ENCODE measurements around the gene GRIN2A.

Gene GRIN2A

GRCh38 chr16:10040136-10041080, 141.8 kb downstream of the GRIN2A start:
- TF ChIP-seq EZH2 (IDR thresholded peaks at IDR 0.05) (no peak), FOXP2 (optimal IDR thresholded peaks at IDR 0.05; ENCODE audit: control extremely low read depth, extremely low read length, insufficient read depth) (no peak), POLR2AphosphoS5 (IDR thresholded peaks at IDR 0.05; ENCODE audit: borderline replicate concordance, low read depth, low read length) (no peak)
- no peak overlapping the region for H3K27ac ChIP-seq
- no peaks in the 10 kb centered on the region for H3K36me3 ChIP-seq (ENCODE audit: insufficient read depth, low read length)
- DNase-seq (ENCODE audit: low read depth, low spot score), result no peak
- no peaks in the 10 kb centered on the region for H3K9me3 ChIP-seq (ENCODE audit: low read depth, low read length)
- no peak overlapping the region for H3K9ac ChIP-seq (ENCODE audit: insufficient read length)
- H3K4me3 ChIP-seq, result no peak overlapping the region

GRCh38 chr16:10039220-10040096, 142.8 kb downstream of the GRIN2A start:
- DNase-seq (ENCODE audit: low read depth, low spot score), result no peak
- TF ChIP-seq FOXP2 (optimal IDR thresholded peaks at IDR 0.05; ENCODE audit: control extremely low read depth, extremely low read length, insufficient read depth) (no peak), POLR2AphosphoS5 (IDR thresholded peaks at IDR 0.05; ENCODE audit: borderline replicate concordance, low read depth, low read length) (no peak), EZH2 (IDR thresholded peaks at IDR 0.05) (no peak)
- Histone ChIP-seq H3K4me3 (no peak overlapping the region), H3K9me3 (ENCODE audit: low read depth, low read length) (no peaks in the 10 kb centered on the region), H3K36me3 (ENCODE audit: insufficient read depth, low read length) (no peaks in the 10 kb centered on the region), H3K9ac (ENCODE audit: insufficient read length) (no peak overlapping the region), H3K27ac (no peak overlapping the region)

- no peaks in the 10 kb centered on the region for H3K36me3 ChIP-seq (ENCODE audit: insufficient read depth, low read length)
- H3K9me3 ChIP-seq (ENCODE audit: low read depth, low read length), result no peaks in the 10 kb centered on the region
- H3K9ac ChIP-seq (ENCODE audit: insufficient read length), result no peak overlapping the region
- no peak overlapping the region for H3K27ac ChIP-seq
- DNase-seq (ENCODE audit: low read depth, low spot score), result no peak
- no peak overlapping the region for H3K4me3 ChIP-seq
- TF ChIP-seq EZH2 (IDR thresholded peaks at IDR 0.05) (no peak), FOXP2 (optimal IDR thresholded peaks at IDR 0.05; ENCODE audit: control extremely low read depth, extremely low read length, insufficient read depth) (no peak), POLR2AphosphoS5 (IDR thresholded peaks at IDR 0.05; ENCODE audit: borderline replicate concordance, low read depth, low read length) (no peak)
These were observed 144.5 kb downstream of the GRIN2A start for GRCh38 chr16:10037751-10038150.

GRCh38 chr16:10036956-10037355, 145.3 kb downstream of the GRIN2A start:
- Histone ChIP-seq H3K9me3 (ENCODE audit: low read depth, low read length) (no peaks in the 10 kb centered on the region), H3K27ac (no peak overlapping the region), H3K4me3 (no peak overlapping the region), H3K9ac (ENCODE audit: insufficient read length) (no peak overlapping the region), H3K36me3 (ENCODE audit: insufficient read depth, low read length) (no peaks in the 10 kb centered on the region)
- no peak for DNase-seq (ENCODE audit: low read depth, low spot score)
- TF ChIP-seq FOXP2 (optimal IDR thresholded peaks at IDR 0.05; ENCODE audit: control extremely low read depth, extremely low read length, insufficient read depth), result no peak
- no peak for TF ChIP-seq POLR2AphosphoS5 (IDR thresholded peaks at IDR 0.05; ENCODE audit: borderline replicate concordance, low read depth, low read length)
- no peak for TF ChIP-seq EZH2 (IDR thresholded peaks at IDR 0.05)

GRCh38 chr16:10033556-10033955, 148.7 kb downstream of the GRIN2A start:
- Histone ChIP-seq H3K9me3 (ENCODE audit: low read depth, low read length) (no peaks in the 10 kb centered on the region), H3K36me3 (ENCODE audit: insufficient read depth, low read length) (no peaks in the 10 kb centered on the region), H3K4me3 (no peak overlapping the region), H3K27ac (no peak overlapping the region), H3K9ac (ENCODE audit: insufficient read length) (no peak overlapping the region)
- TF ChIP-seq EZH2 (IDR thresholded peaks at IDR 0.05) (no peak), POLR2AphosphoS5 (IDR thresholded peaks at IDR 0.05; ENCODE audit: borderline replicate concordance, low read depth, low read length) (no peak), FOXP2 (optimal IDR thresholded peaks at IDR 0.05; ENCODE audit: control extremely low read depth, extremely low read length, insufficient read depth) (no peak)
- DNase-seq (ENCODE audit: low read depth, low spot score), result no peak

GRCh38 chr16:10031955-10032354, 150.3 kb downstream of the GRIN2A start:
- no peak for DNase-seq (ENCODE audit: low read depth, low spot score)

GRCh38 chr16:10031473-10031872, 150.8 kb downstream of the GRIN2A start:
- DNase-seq (ENCODE audit: low read depth, low spot score), result no peak
- Histone ChIP-seq H3K9me3 (ENCODE audit: low read depth, low read length) (no peaks in the 10 kb centered on the region), H3K27ac (no peak overlapping the region), H3K36me3 (ENCODE audit: insufficient read depth, low read length) (no peaks in the 10 kb centered on the region), H3K4me3 (no peak overlapping the region), H3K9ac (ENCODE audit: insufficient read length) (no peak overlapping the region)
- TF ChIP-seq FOXP2 (optimal IDR thresholded peaks at IDR 0.05; ENCODE audit: control extremely low read depth, extremely low read length, insufficient read depth) (no peak), EZH2 (IDR thresholded peaks at IDR 0.05) (no peak), POLR2AphosphoS5 (IDR thresholded peaks at IDR 0.05; ENCODE audit: borderline replicate concordance, low read depth, low read length) (no peak)

More at GRCh38 chr16:10031955-10032354, 150.3 kb downstream of the GRIN2A start:
- H3K9ac ChIP-seq (ENCODE audit: insufficient read length), result no peak overlapping the region
- TF ChIP-seq POLR2AphosphoS5 (IDR thresholded peaks at IDR 0.05; ENCODE audit: borderline replicate concordance, low read depth, low read length) (no peak), FOXP2 (optimal IDR thresholded peaks at IDR 0.05; ENCODE audit: control extremely low read depth, extremely low read length, insufficient read depth) (no peak)
- H3K4me3 ChIP-seq, result no peak overlapping the region
- no peak overlapping the region for H3K27ac ChIP-seq
- H3K36me3 ChIP-seq (ENCODE audit: insufficient read depth, low read length), result no peaks in the 10 kb centered on the region
- no peaks in the 10 kb centered on the region for H3K9me3 ChIP-seq (ENCODE audit: low read depth, low read length)

- no peak overlapping the region for H3K4me3 ChIP-seq
- H3K9ac ChIP-seq (ENCODE audit: insufficient read length), result no peak overlapping the region
- DNase-seq (ENCODE audit: low read depth, low spot score), result no peak
- no peaks in the 10 kb centered on the region for H3K9me3 ChIP-seq (ENCODE audit: low read depth, low read length)
- H3K36me3 ChIP-seq (ENCODE audit: insufficient read depth, low read length), result no peaks in the 10 kb centered on the region
- no peak for TF ChIP-seq POLR2AphosphoS5 (IDR thresholded peaks at IDR 0.05; ENCODE audit: borderline replicate concordance, low read depth, low read length)
- no peak for TF ChIP-seq FOXP2 (optimal IDR thresholded peaks at IDR 0.05; ENCODE audit: control extremely low read depth, extremely low read length, insufficient read depth)
- TF ChIP-seq EZH2 (IDR thresholded peaks at IDR 0.05), result no peak
- no peak overlapping the region for H3K27ac ChIP-seq
These were observed 153.6 kb downstream of the GRIN2A start for GRCh38 chr16:10028644-10029043.

Data from SK-N-MC (cell line).